AG04450 (cell line): ENCODE data around the gene EPB41L4A. TPM values are rescaled to one million over a fixed set of nuclear protein-coding genes. Genes with fewer than 3 reads are reported as not detected.

Experiments
- CTCF ChIA-PET: fragments of 300-600, 350-600 bp; formaldehyde crosslinking; extraction: SDS; loops from one replicate; lab custom pipeline; 2022; ENCODE audit warnings: antibody characterized with exemption, inconsistent platforms; lab: Charles Lee
- POLR2A ChIA-PET: fragments of 350-600 bp; formaldehyde crosslinking; extraction: SDS; loops from one replicate; lab custom pipeline; 2021; ENCODE audit warnings: antibody characterized with exemption, inconsistent platforms; lab: Yijun Ruan, JAX
- DNase-seq: peaks from one replicate; pipeline ENCODE4 v3.0.0-alpha.2; 2011; ENCODE audit warnings: low read depth, low spot score
- H3K27ac ChIP-seq: one replicate; pipeline ENCODE4 v1.5.1; 2012; ENCODE audit warnings: low read depth, low read length, control low read depth
- H3K27me3 ChIP-seq: one replicate; pipeline ENCODE4 v1.6.0; 2012; ENCODE audit warnings: low read length; ENCODE audit not compliant: control insufficient read depth, insufficient read depth
- H3K4me3 ChIP-seq: 2 replicates; pipeline ENCODE4 v1.5.1; 2011; ENCODE audit warnings: mild to moderate bottlenecking, low read depth, low read length, control low read depth
- H3K9me3 ChIP-seq: 2 replicates; pipeline ENCODE4 v1.5.1; 2012; ENCODE audit warnings: low read length; ENCODE audit not compliant: control insufficient read depth, insufficient read depth
- polyA plus RNA-seq: library from polyadenylated mRNA; depleted of rRNA; stranded (reverse); fragments of >200 nt; gene quantifications from 2 replicates; pipeline ENCODE4 v1.2.3, GENCODE V29; 2011
- TF ChIP-seq, protein P1 (sequence below): IDR thresholded peaks from 2 replicates; pipeline ENCODE4 v1.5.1; 2011; ENCODE audit warnings: low read depth, low read length, control low read depth, inconsistent platforms

Gene EPB41L4A
- polyA plus RNA-seq, 1 experiment, result not detected

DNA sequence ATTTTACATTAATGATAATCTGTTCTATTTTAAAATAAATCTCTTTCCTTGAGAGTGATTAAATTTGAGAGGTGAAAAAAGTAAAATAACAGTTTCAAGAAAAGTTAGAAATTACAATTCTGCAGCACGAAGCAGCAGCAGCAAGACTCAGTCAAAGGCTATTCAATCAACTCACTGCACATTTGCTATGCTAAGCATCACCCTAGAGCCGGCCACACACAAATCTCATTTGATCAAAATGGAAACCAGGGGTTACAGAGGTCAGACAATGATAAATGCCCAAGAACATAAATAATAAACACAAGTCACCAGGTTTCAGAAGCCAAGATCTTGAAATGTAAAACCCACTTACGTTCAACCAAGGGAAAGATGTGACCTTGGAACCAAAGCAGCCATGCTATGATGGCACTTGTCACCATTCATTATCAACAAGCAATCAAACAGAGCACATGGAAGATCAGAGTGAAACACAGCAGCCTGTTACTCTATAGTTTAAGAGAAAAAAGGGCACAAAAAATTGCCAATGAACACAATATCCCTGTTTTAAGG lies 136.0 kb downstream of the EPB41L4A start:
- Histone ChIP-seq H3K27ac (no peak overlapping the region), H3K4me3 (no peak overlapping the region), H3K27me3 (peaks cover 8% of the 10 kb centered on the region), H3K9me3 (no peaks in the 10 kb centered on the region)
- TF ChIP-seq, protein P1, sequence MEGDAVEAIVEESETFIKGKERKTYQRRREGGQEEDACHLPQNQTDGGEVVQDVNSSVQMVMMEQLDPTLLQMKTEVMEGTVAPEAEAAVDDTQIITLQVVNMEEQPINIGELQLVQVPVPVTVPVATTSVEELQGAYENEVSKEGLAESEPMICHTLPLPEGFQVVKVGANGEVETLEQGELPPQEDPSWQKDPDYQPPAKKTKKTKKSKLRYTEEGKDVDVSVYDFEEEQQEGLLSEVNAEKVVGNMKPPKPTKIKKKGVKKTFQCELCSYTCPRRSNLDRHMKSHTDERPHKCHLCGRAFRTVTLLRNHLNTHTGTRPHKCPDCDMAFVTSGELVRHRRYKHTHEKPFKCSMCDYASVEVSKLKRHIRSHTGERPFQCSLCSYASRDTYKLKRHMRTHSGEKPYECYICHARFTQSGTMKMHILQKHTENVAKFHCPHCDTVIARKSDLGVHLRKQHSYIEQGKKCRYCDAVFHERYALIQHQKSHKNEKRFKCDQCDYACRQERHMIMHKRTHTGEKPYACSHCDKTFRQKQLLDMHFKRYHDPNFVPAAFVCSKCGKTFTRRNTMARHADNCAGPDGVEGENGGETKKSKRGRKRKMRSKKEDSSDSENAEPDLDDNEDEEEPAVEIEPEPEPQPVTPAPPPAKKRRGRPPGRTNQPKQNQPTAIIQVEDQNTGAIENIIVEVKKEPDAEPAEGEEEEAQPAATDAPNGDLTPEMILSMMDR, result no peak
- DNase-seq, result no peak
- POLR2A ChIA-PET, result no interaction called here
- CTCF ChIA-PET, result no interaction called here

DNA sequence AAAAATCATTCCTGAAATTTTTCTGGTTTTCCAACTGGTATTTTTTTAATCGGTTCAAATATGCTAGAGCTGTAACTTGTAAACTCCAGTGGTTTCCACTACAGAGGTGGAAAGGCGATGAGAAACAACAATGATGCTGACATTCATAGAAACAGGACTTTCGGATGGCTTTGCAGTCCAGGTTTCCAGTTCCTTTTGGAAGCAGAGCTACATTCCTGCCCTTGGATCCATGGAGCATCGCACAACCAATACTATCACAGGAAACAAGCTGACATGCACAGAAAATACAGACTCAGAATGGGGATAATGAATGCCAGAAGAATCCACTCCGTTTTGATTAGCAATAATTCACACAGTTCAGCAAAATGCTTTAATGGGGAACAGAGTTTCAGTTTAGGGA lies 140.0 kb downstream of the EPB41L4A start:
- ChIA-PET POLR2A (no interaction called here), CTCF (interaction anchor here (0.7 kb wide), 1 partner anchor 37 kb away, joined by 4 read pairs; no protein-coding TSS in a partner anchor)
- H3K27ac ChIP-seq, result no peak overlapping the region
- no peak for DNase-seq
- H3K9me3 ChIP-seq, result no peaks in the 10 kb centered on the region
- H3K27me3 ChIP-seq, result peaks cover 8% of the 10 kb centered on the region
- no peak overlapping the region for H3K4me3 ChIP-seq
- TF ChIP-seq, protein P1, result no peak

GRCh38 chr5:112276991-112277390 lies 142.1 kb downstream of the EPB41L4A start:
- H3K27ac ChIP-seq, result no peak overlapping the region
- no peaks in the 10 kb centered on the region for H3K9me3 ChIP-seq
- TF ChIP-seq, protein P1, result no peak
- DNase-seq, result no peak
- no peak overlapping the region for H3K4me3 ChIP-seq
- peaks cover under 1% of the 10 kb centered on the region for H3K27me3 ChIP-seq
- CTCF ChIA-PET, result no interaction called here
- POLR2A ChIA-PET, result no interaction called here

- H3K27me3 ChIP-seq, result no peaks in the 10 kb centered on the region
- H3K9me3 ChIP-seq, result no peaks in the 10 kb centered on the region
- TF ChIP-seq, protein P1, result no peak
- no peak overlapping the region for H3K27ac ChIP-seq
- ChIA-PET CTCF (no interaction called here), POLR2A (no interaction called here)
- DNase-seq, result no peak
- H3K4me3 ChIP-seq, result no peak overlapping the region
These were observed 143.4 kb downstream of the EPB41L4A start for GRCh38 chr5:112275671-112276070.

DNA sequence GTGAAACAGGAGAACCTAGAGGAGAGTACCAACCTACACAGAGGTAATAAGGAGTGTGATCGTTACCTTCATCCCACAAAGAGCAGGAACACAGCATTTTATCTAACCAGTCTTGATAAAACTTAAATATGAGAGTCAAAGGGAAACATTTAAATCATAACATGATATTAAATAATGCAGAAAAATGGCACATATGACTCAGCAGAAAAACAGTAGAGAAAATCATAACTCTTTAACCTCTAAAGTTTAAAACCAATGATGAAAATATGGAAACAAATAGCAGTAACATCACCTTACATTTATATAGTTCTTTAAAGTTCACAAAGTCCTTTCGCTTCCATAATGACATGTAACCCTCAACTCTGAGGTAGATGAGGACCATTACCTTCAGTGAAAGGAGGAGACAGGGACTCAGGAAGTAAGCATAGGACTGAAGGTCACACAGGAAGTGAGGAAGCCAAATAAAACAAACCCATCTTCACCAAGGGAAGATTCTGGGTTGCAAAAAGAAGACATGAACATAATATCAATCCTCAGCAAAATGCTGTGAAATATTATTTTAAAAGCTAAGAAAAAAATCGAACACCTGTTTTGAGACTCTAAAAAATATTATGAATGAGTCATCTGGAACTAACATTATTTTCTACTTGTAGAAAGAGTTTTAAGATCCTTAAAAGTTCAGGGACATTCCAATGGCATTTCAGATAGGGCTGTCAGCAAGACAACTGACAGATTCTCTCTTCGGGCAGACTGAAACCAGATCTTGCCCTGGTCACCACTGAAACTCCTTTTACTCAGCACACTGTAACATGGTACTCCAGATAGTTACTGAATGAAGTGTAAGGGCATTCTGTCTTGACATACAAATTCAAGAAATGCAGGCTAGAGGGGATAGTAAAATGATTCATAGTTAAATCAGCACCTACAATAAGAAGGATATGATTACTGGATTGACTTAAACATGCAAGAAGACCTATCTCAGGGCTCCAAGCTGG lies 148.5 kb downstream of the EPB41L4A start:
- CTCF ChIA-PET, result no interaction called here
- no peak for DNase-seq
- POLR2A ChIA-PET, result no interaction called here

More for the DNA sequence above, 148.5 kb downstream of the EPB41L4A start:
- Histone ChIP-seq H3K27ac (no peak overlapping the region), H3K4me3 (no peak overlapping the region), H3K27me3 (no peaks in the 10 kb centered on the region), H3K9me3 (no peaks in the 10 kb centered on the region)
- TF ChIP-seq, protein P1, result no peak
